ENCODE results near the gene SPEG. TPM values are rescaled to one million over a fixed set of nuclear protein-coding genes. Genes with fewer than 3 reads are reported as not detected.
A peak's percentile ranks its signal among the peaks of the same experiment; 100 is the strongest.

The SPEG gene
- total and polyA plus RNA-seq, 2 of the 13 experiments (the other 11 are each of a cell fraction or from before 2014, with no cell fraction given), result 0.18 to 0.24 TPM

- TF ChIP-seq MED8 (CRISPR knock-in tag; IDR thresholded peaks at IDR 0.05; ENCODE audit: insufficient replicate concordance) (peak; percentile 26), ZNF891 (CRISPR knock-in tag; IDR thresholded peaks at IDR 0.05) (peak; percentile 80; the same call in 1 of the 2 replicates), HNRNPLL (IDR thresholded peaks at IDR 0.05; ENCODE audit: low read depth, low read length, poor library complexity, severe bottlenecking) (peak; percentile 29), SMYD3 (CRISPR knock-in tag; IDR thresholded peaks at IDR 0.05) (no peak), NRL (CRISPR knock-in tag; IDR thresholded peaks at IDR 0.05; ENCODE audit: borderline replicate concordance) (peak; percentile 89; the same call in 1 of the 2 replicates), SMAD3 (CRISPR knock-in tag; IDR thresholded peaks at IDR 0.05) (no peak; the same call in none of the 2 replicates), ADNP (CRISPR knock-in tag; IDR thresholded peaks at IDR 0.05) (no peak), ZNF883 (CRISPR knock-in tag; IDR thresholded peaks at IDR 0.05; ENCODE audit: not compliant biosample characterization) (peak; percentile 10), ATF4 (CRISPR knock-in tag; IDR thresholded peaks at IDR 0.05) (no peak), ZBTB1 (CRISPR knock-in tag; IDR thresholded peaks at IDR 0.05; ENCODE audit: borderline replicate concordance) (no peak), IRF2 (CRISPR knock-in tag; IDR thresholded peaks at IDR 0.05) (peak; percentile 86), ZC3H4 (CRISPR knock-in tag; IDR thresholded peaks at IDR 0.05; ENCODE audit: borderline replicate concordance) (no peak), ZNF720 (CRISPR knock-in tag; IDR thresholded peaks at IDR 0.05) (no peak), KLF13 (CRISPR knock-in tag; IDR thresholded peaks at IDR 0.05) (no peak), ZNF816 (CRISPR knock-in tag; IDR thresholded peaks at IDR 0.05; ENCODE audit: borderline replicate concordance) (peak; percentile 89; the same call in 1 of the 2 replicates), ZNF205 (CRISPR knock-in tag; IDR thresholded peaks at IDR 0.05) (peak; percentile 45; the same call in 1 of the 2 replicates), HNRNPUL1 (IDR thresholded peaks at IDR 0.05; ENCODE audit: low read depth, low read length) (no peak), MTA1 (CRISPR knock-in tag; IDR thresholded peaks at IDR 0.05; ENCODE audit: borderline replicate concordance) (0 out of 2 replicates have a peak, but pooled peaks have one; percentile 48), GATAD1 (CRISPR knock-in tag; IDR thresholded peaks at IDR 0.05) (peak; percentile 85), YEATS4 (CRISPR knock-in tag; IDR thresholded peaks at IDR 0.05; ENCODE audit: borderline replicate concordance) (peak; percentile 45; the same call in 1 of the 2 replicates), MIER2 (CRISPR knock-in tag; IDR thresholded peaks at IDR 0.05) (peak; percentile 11; the same call in 1 of the 2 replicates)
- TF ChIP-seq, protein P1, sequence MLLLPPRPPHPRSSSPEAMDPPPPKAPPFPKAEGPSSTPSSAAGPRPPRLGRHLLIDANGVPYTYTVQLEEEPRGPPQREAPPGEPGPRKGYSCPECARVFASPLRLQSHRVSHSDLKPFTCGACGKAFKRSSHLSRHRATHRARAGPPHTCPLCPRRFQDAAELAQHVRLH (CRISPR knock-in tag; IDR thresholded peaks at IDR 0.05; ENCODE audit: borderline replicate concordance, low read depth), result peak; percentile 32; the same call in 1 of the 2 replicates
- TF ChIP-seq, protein P2, sequence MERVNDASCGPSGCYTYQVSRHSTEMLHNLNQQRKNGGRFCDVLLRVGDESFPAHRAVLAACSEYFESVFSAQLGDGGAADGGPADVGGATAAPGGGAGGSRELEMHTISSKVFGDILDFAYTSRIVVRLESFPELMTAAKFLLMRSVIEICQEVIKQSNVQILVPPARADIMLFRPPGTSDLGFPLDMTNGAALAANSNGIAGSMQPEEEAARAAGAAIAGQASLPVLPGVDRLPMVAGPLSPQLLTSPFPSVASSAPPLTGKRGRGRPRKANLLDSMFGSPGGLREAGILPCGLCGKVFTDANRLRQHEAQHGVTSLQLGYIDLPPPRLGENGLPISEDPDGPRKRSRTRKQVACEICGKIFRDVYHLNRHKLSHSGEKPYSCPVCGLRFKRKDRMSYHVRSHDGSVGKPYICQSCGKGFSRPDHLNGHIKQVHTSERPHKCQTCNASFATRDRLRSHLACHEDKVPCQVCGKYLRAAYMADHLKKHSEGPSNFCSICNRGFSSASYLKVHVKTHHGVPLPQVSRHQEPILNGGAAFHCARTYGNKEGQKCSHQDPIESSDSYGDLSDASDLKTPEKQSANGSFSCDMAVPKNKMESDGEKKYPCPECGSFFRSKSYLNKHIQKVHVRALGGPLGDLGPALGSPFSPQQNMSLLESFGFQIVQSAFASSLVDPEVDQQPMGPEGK (CRISPR knock-in tag; IDR thresholded peaks at IDR 0.05), result peak; percentile 44
These were observed 63.8 kb downstream of the SPEG start, which contains the start of gene GMPPA (continued) for GRCh38 chr2:219498280-219499057.
